H9 (cell line): ENCODE results near the gene MOCOS. TPM values are rescaled to one million over a fixed set of nuclear protein-coding genes. Genes with fewer than 3 reads are reported as not detected.

Experiments used
- DNase-seq: peaks from one replicate; pipeline ENCODE4 v3.0.0-alpha.2; 2017
- H2AFZ ChIP-seq: one replicate; pipeline ENCODE4 v1.6.1; 2013; ENCODE audit warnings: mild to moderate bottlenecking, low read length, control low read depth, moderate library complexity
- H2AK5ac ChIP-seq: 2 replicates; pipeline ENCODE4 v1.6.1; 2013; ENCODE audit warnings: low read length, control low read depth, mixed read lengths; ENCODE audit not compliant: insufficient read length
- H2BK120ac ChIP-seq: one replicate; pipeline ENCODE4 v1.6.1; 2013; ENCODE audit warnings: low read depth, mild to moderate bottlenecking, low read length, control low read depth, inconsistent platforms; ENCODE audit not compliant: poor library complexity, severe bottlenecking
- H2BK12ac ChIP-seq: 2 replicates; pipeline ENCODE4 v1.6.1; 2013; ENCODE audit warnings: low read length, control low read depth, mixed read lengths, low read depth; ENCODE audit not compliant: insufficient read length
- H2BK15ac ChIP-seq: 2 replicates; pipeline ENCODE4 v1.6.1; 2013; ENCODE audit warnings: low read depth, low read length, control low read depth
- H2BK20ac ChIP-seq: one replicate; pipeline ENCODE4 v1.6.1; 2013; ENCODE audit warnings: low read depth, mild to moderate bottlenecking, low read length, control low read depth, inconsistent platforms; ENCODE audit not compliant: poor library complexity, severe bottlenecking
- H2BK5ac ChIP-seq: 2 replicates; pipeline ENCODE4 v1.6.1; 2013; ENCODE audit warnings: low read length, control low read depth, mixed read lengths; ENCODE audit not compliant: insufficient read length
- H3K14ac ChIP-seq: 2 replicates; pipeline ENCODE4 v1.6.1; 2013; ENCODE audit warnings: low read length, control low read depth; ENCODE audit not compliant: insufficient read depth
- H3K18ac ChIP-seq: 2 replicates; pipeline ENCODE4 v1.6.1; 2013; ENCODE audit warnings: low read depth, mild to moderate bottlenecking, mixed read lengths, low read length, control low read depth; ENCODE audit not compliant: insufficient read length
- H3K23ac ChIP-seq: 2 replicates; pipeline ENCODE4 v1.6.1; 2013; ENCODE audit warnings: low read length, control low read depth, mixed read lengths, low read depth; ENCODE audit not compliant: insufficient read length
- H3K23me2 ChIP-seq: 2 replicates; pipeline ENCODE4 v1.6.1; 2013; ENCODE audit warnings: low read depth, mild to moderate bottlenecking, mixed read lengths, low read length, control low read depth; ENCODE audit not compliant: insufficient read length, poor library complexity, severe bottlenecking
- H3K27ac ChIP-seq: 2 replicates; pipeline ENCODE4 v1.5.1; 2013; ENCODE audit warnings: low read length, control low read depth, mixed read lengths, low read depth; ENCODE audit not compliant: insufficient read length
- H3K27me3 ChIP-seq: 2 replicates; pipeline ENCODE4 v1.6.1; 2013; ENCODE audit warnings: low read length, control low read depth, inconsistent platforms; ENCODE audit not compliant: insufficient read depth
- H3K4ac ChIP-seq: 2 replicates; pipeline ENCODE4 v1.6.1; 2013; ENCODE audit warnings: low read depth, mild to moderate bottlenecking, control low read depth, inconsistent platforms, low read length, moderate library complexity
- H3K4me1 ChIP-seq: 2 replicates; pipeline ENCODE4 v1.6.1; 2013; ENCODE audit warnings: low read length, control low read depth, inconsistent platforms; ENCODE audit not compliant: insufficient read depth
- H3K4me2 ChIP-seq: 2 replicates; pipeline ENCODE4 v1.6.1; 2013; ENCODE audit warnings: low read length, control low read depth, mixed read lengths; ENCODE audit not compliant: insufficient read length, insufficient read depth
- H3K56ac ChIP-seq: 2 replicates; pipeline ENCODE4 v1.6.1; 2013; ENCODE audit warnings: low read depth, mild to moderate bottlenecking, mixed read lengths, low read length, control low read depth; ENCODE audit not compliant: insufficient read length
- H3K79me1 ChIP-seq: 2 replicates; pipeline ENCODE4 v1.6.1; 2013; ENCODE audit warnings: low read depth, mild to moderate bottlenecking, moderate library complexity, low read length, control low read depth, inconsistent platforms; ENCODE audit not compliant: insufficient read depth, poor library complexity, severe bottlenecking
- H3K79me2 ChIP-seq: 2 replicates; pipeline ENCODE4 v1.6.1; 2013; ENCODE audit warnings: low read length, control low read depth, inconsistent platforms; ENCODE audit not compliant: insufficient read depth
- H3K9ac ChIP-seq: 2 replicates; pipeline ENCODE4 v1.6.1; 2013; ENCODE audit warnings: low read length, control low read depth, mixed read lengths; ENCODE audit not compliant: insufficient read length; ENCODE audit errors: extremely low read depth
- H3K9me3 ChIP-seq: one replicate; pipeline ENCODE4 v1.6.1; 2013; ENCODE audit warnings: low read depth, low read length, inconsistent platforms; ENCODE audit not compliant: control insufficient read depth
- H3T11ph ChIP-seq: one replicate; pipeline ENCODE4 v1.6.1; 2013; ENCODE audit warnings: mild to moderate bottlenecking, low read length, control low read depth, inconsistent platforms
- H4K20me1 ChIP-seq: one replicate; pipeline ENCODE4 v1.6.1; 2013; ENCODE audit not compliant: control insufficient read depth, insufficient read length, insufficient read depth
- H4K5ac ChIP-seq: 2 replicates; pipeline ENCODE4 v1.6.1; 2013; ENCODE audit warnings: low read depth, mild to moderate bottlenecking, mixed read lengths, low read length, control low read depth; ENCODE audit not compliant: insufficient read length
- H4K8ac ChIP-seq: replicated peaks from 2 replicates; pipeline ENCODE4 v1.6.1; 2013; ENCODE audit warnings: low read length, control low read depth, mixed read lengths, low read depth; ENCODE audit not compliant: insufficient read length
- H4K91ac ChIP-seq: 2 replicates; pipeline ENCODE4 v1.6.1; 2013; ENCODE audit warnings: low read depth, mild to moderate bottlenecking, moderate library complexity, mixed read lengths, low read length, control low read depth; ENCODE audit not compliant: insufficient read length
- H3K27ac Mint-ChIP-seq, 3 experiments: 2 replicates in 2 of 3; 3 replicates in 1 of 3; pipeline ENCODE4 v1.8.0; 2020 to 2021; ENCODE audit warnings: mixed read lengths in 3 of 3, mild to moderate bottlenecking in 1 of 3, moderate library complexity in 1 of 3
- H3K27me3 Mint-ChIP-seq: 2 replicates; pipeline ENCODE4 v1.8.0; 2021; ENCODE audit warnings: low read depth, mild to moderate bottlenecking, moderate library complexity, mixed read lengths
- H3K36me3 Mint-ChIP-seq, 3 experiments: 2 replicates in 2 of 3; 3 replicates in 1 of 3; pipeline ENCODE4 v1.8.0; 2020 to 2021; ENCODE audit warnings: low read depth in 3 of 3, mixed read lengths in 3 of 3; ENCODE audit not compliant: insufficient read depth in 1 of 3
- H3K4me1 Mint-ChIP-seq, 2 experiments: 2 replicates each; pipeline ENCODE4 v1.8.0; 2020; ENCODE audit warnings: mixed read lengths in 2 of 2
- H3K4me3 Mint-ChIP-seq, 2 experiments: 2 replicates in 1 of 2; 3 replicates in 1 of 2; pipeline ENCODE4 v1.8.0; 2020 to 2021; ENCODE audit warnings: mild to moderate bottlenecking in 2 of 2, mixed read lengths in 2 of 2, moderate library complexity in 1 of 2
- H3K9me3 Mint-ChIP-seq, 2 experiments: 2 replicates in 1 of 2; 3 replicates in 1 of 2; pipeline ENCODE4 v1.8.0; 2020; ENCODE audit warnings: mild to moderate bottlenecking in 2 of 2, mixed read lengths in 2 of 2, moderate library complexity in 1 of 2
- total RNA-seq: library from RNA; stranded (reverse); gene quantifications from 2 replicates; pipeline ENCODE4 v1.2.1, GENCODE V29; 2021
- TF ChIP-seq, protein P1 (sequence below): fragments of 200-600 bp; sonication (generic); conservative IDR thresholded peaks from 3 replicates; pipeline ENCODE4 v1.8.0; 2021; ENCODE audit warnings: antibody characterized with exemption, mild to moderate bottlenecking

Gene MOCOS
- total RNA-seq, 1 experiment from 2014 or later = 6.0 TPM

DNA sequence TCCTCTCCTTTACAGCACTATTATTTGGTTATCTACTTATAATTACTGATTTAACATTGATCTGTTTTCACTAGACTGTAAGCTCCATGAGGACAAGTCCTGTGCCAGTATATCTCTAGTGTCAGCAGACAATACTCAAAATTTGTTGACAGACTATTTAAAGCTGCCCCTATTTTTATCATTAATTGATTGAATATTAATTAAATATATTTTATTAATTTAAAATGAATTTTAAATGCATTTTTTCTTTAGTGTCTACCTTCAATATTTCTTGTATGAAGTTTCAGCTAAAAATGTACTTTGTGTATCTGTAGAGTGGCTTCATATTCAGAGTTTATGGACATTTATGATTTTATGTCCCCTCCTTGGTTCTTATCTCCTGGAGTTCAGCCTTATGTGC lies 83.9 kb downstream of the MOCOS start:
- no peaks in the 10 kb centered on the region for H3K9me3 ChIP-seq
- H3T11ph ChIP-seq = no peak overlapping the region
- H3K4ac ChIP-seq = no peak overlapping the region
- H3K23me2 ChIP-seq = no peaks in the 10 kb centered on the region
- H2BK12ac ChIP-seq = no peak overlapping the region
- Mint-ChIP-seq H3K36me3 (peaks cover 2 to 10% (median 4%) of the 10 kb centered on the region in 3 experiments; a peak in 5 of 7 replicates), H3K9me3 (no peaks in the 10 kb centered on the region; a peak in 1 of 5 replicates), H3K4me1 (peaks cover 5 to 6% of the 10 kb centered on the region in 2 experiments), H3K27ac (no peak overlapping the region), H3K27me3 (peaks cover 2% of the 10 kb centered on the region), H3K4me3 (no peak overlapping the region)
- H2AFZ ChIP-seq = no peak overlapping the region
- TF ChIP-seq, protein P1, sequence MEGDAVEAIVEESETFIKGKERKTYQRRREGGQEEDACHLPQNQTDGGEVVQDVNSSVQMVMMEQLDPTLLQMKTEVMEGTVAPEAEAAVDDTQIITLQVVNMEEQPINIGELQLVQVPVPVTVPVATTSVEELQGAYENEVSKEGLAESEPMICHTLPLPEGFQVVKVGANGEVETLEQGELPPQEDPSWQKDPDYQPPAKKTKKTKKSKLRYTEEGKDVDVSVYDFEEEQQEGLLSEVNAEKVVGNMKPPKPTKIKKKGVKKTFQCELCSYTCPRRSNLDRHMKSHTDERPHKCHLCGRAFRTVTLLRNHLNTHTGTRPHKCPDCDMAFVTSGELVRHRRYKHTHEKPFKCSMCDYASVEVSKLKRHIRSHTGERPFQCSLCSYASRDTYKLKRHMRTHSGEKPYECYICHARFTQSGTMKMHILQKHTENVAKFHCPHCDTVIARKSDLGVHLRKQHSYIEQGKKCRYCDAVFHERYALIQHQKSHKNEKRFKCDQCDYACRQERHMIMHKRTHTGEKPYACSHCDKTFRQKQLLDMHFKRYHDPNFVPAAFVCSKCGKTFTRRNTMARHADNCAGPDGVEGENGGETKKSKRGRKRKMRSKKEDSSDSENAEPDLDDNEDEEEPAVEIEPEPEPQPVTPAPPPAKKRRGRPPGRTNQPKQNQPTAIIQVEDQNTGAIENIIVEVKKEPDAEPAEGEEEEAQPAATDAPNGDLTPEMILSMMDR = no peak
- H3K23ac ChIP-seq = no peak overlapping the region
- no peak overlapping the region for H2BK5ac ChIP-seq
- H2BK15ac ChIP-seq = no peak overlapping the region
- H3K18ac ChIP-seq = no peak overlapping the region
- H2AK5ac ChIP-seq = no peak overlapping the region
- H3K79me2 ChIP-seq = no peaks in the 10 kb centered on the region
- H3K14ac ChIP-seq = no peak overlapping the region
- H4K5ac ChIP-seq = no peak overlapping the region
- no peak overlapping the region for H3K56ac ChIP-seq
- H3K79me1 ChIP-seq = no peaks in the 10 kb centered on the region
- no peak overlapping the region for H3K4me2 ChIP-seq
- no peak for DNase-seq
- no peaks in the 10 kb centered on the region for H4K20me1 ChIP-seq
- H3K27ac ChIP-seq = no peak overlapping the region
- H2BK120ac ChIP-seq = no peak overlapping the region
- no peak overlapping the region for H4K91ac ChIP-seq
- H4K8ac ChIP-seq = no peak overlapping the region
- no peak overlapping the region for H3K9ac ChIP-seq
- H3K4me1 ChIP-seq = no peaks in the 10 kb centered on the region
- H2BK20ac ChIP-seq = no peak overlapping the region
- no peaks in the 10 kb centered on the region for H3K27me3 ChIP-seq
